Endothelial cell of umbilical vein (primary cell): ENCODE data around the gene OR52B6. TPM values are rescaled to one million over a fixed set of nuclear protein-coding genes. Genes with fewer than 3 reads are reported as not detected.

Source experiments
- BruUV-seq: library from RNA; stranded (reverse); fragments of 400-500 nt; replicated peaks from 2 replicates; lab custom pipeline; 2021; lab: Mats Ljungman, UMichigan
- CTCF ChIA-PET: fragments of 300-600, 350-600 bp; sonication (Branson Sonifier 250); formaldehyde crosslinking; loops from one replicate; lab custom pipeline; 2021; ENCODE audit warnings: antibody characterized with exemption, inconsistent platforms; lab: Charles Lee
- POLR2A ChIA-PET: fragments of 300-600, 350-600 bp; sonication (Branson Sonifier 250); formaldehyde crosslinking; loops from one replicate; lab custom pipeline; 2021; ENCODE audit warnings: antibody characterized with exemption, inconsistent platforms; lab: Charles Lee
- DNase-seq: peaks from one replicate; pipeline ENCODE4 v3.0.0-alpha.2; 2011; ENCODE audit warnings: low read depth, low spot score
- FAIRE-seq: peaks from 2 replicates; lab custom pipeline; 2011; peaks lifted over from hg19 to GRCh38; lab: Jason Lieb, UNC
- H2AFZ ChIP-seq: 2 replicates; pipeline ENCODE4 v1.6.0; 2012; ENCODE audit warnings: low read depth, low read length, control low read depth, inconsistent platforms
- H3K27ac ChIP-seq: 2 replicates; pipeline ENCODE4 v1.5.1; 2011; ENCODE audit warnings: low read depth, mild to moderate bottlenecking, control low read depth, low read length, moderate library complexity; ENCODE audit not compliant: insufficient read depth
- H3K27me3 ChIP-seq, 2 experiments: 2 replicates each; pipeline versions ENCODE4 v1.6.0 to v1.6.1; 2011; ENCODE audit warnings: low read length in 2 of 2, mixed read lengths in 1 of 2; ENCODE audit not compliant: control insufficient read depth in 2 of 2, insufficient read depth in 2 of 2
- H3K36me3 ChIP-seq, 2 experiments: 2 replicates in 1 of 2; 3 replicates in 1 of 2; pipeline ENCODE4 v1.5.1; 2011; ENCODE audit warnings: low read length in 2 of 2, mild to moderate bottlenecking in 1 of 2, moderate library complexity in 1 of 2; ENCODE audit not compliant: control insufficient read depth in 2 of 2, insufficient read depth in 2 of 2; ENCODE audit errors: extremely low read depth in 1 of 2
- H3K4me1 ChIP-seq: 3 replicates; pipeline ENCODE4 v1.5.1; 2011; ENCODE audit warnings: mild to moderate bottlenecking, low read length; ENCODE audit not compliant: control insufficient read depth, insufficient read depth; ENCODE audit errors: extremely low read depth
- H3K4me2 ChIP-seq: 2 replicates; pipeline ENCODE4 v1.6.1; 2011; ENCODE audit warnings: low read length, control low read depth, mixed read lengths; ENCODE audit not compliant: insufficient read depth
- H3K4me3 ChIP-seq, 3 experiments: fragments of 200-600 bp in 1 of 3; sonication (generic), shearing (Covaris generic) in 1 of 3; replicated peaks in 1 of 3; 2 replicates each; pipeline ENCODE4 v1.5.1; 2011 to 2016; ENCODE audit warnings: control low read depth in 3 of 3, low read length in 3 of 3, mild to moderate bottlenecking in 2 of 3, inconsistent platforms in 1 of 3, low read depth in 1 of 3, moderate library complexity in 1 of 3; ENCODE audit not compliant: insufficient read depth in 1 of 3
- H3K79me2 ChIP-seq: 2 replicates; pipeline ENCODE4 v1.6.0; 2012; ENCODE audit warnings: low read length, inconsistent platforms; ENCODE audit not compliant: control insufficient read depth, insufficient read depth
- H3K9ac ChIP-seq: replicated peaks from 2 replicates; pipeline ENCODE3; 2011; ENCODE audit warnings: low read length, control low read depth; ENCODE audit not compliant: insufficient read depth; ENCODE audit errors: extremely low read depth
- H3K9me1 ChIP-seq: replicated peaks from 3 replicates; pipeline ENCODE4 v1.6.0; 2011; ENCODE audit warnings: mild to moderate bottlenecking, low read length; ENCODE audit not compliant: control insufficient read depth, insufficient read depth; ENCODE audit errors: extremely low read depth
- H3K9me3 ChIP-seq: replicated peaks from 2 replicates; pipeline ENCODE4 v1.5.1; 2012; ENCODE audit warnings: low read length, inconsistent platforms; ENCODE audit not compliant: control insufficient read depth, insufficient read depth
- H4K20me1 ChIP-seq: replicated peaks from 2 replicates; pipeline ENCODE3; 2011; ENCODE audit warnings: mild to moderate bottlenecking, low read length; ENCODE audit not compliant: control insufficient read depth, insufficient read depth; ENCODE audit errors: extremely low read depth
- EZH2 ChIP-seq: IDR thresholded peaks from 2 replicates; pipeline ENCODE4 v1.6.1; 2012; ENCODE audit warnings: borderline replicate concordance, low read depth, mild to moderate bottlenecking, moderate library complexity, low read length, inconsistent platforms; ENCODE audit not compliant: severe bottlenecking
- GATA2 ChIP-seq: IDR thresholded peaks from 2 replicates; pipeline ENCODE4 v1.7.0; 2011; ENCODE audit warnings: low read depth, mild to moderate bottlenecking, moderate library complexity, mixed read lengths, low read length; ENCODE audit not compliant: insufficient read length, insufficient read depth
- JUN ChIP-seq: IDR thresholded peaks from 2 replicates; pipeline ENCODE4 v1.6.1; 2011; ENCODE audit warnings: borderline replicate concordance, low read depth; ENCODE audit not compliant: insufficient read length, insufficient read depth
- MYC ChIP-seq: IDR thresholded peaks from one replicate; pipeline ENCODE4 v1.6.1; 2011; ENCODE audit warnings: mild to moderate bottlenecking, low read depth, low read length
- dilution Hi-C: fragments of 300-500 bp; cut with MboI; formaldehyde crosslinking; loops from one replicate; pipeline ENCODE4 v1.15.0; 2019; ENCODE audit warnings: low sequenced_read_pairs; ENCODE audit not compliant: extremely low pct_ligation_motif_present
- intact Hi-C: fragments of 100-400 bp; cut with micrococcal nuclease; formaldehyde crosslinking; loops from one replicate; pipeline ENCODE4 v1.10.0; 2022
- polyA plus RNA-seq, 4 experiments: library from polyadenylated mRNA; depleted of rRNA in 3 of 4; stranded (reverse) in 3 of 4; unstranded in 1 of 4; fragments of >200 nt; gene quantifications; 2 replicates each; pipeline versions ENCODE4 v1.2.1 to v1.2.3, GENCODE V29; 2011 to 2012; ENCODE audit warnings: missing spikeins in 1 of 4
- total RNA-seq: library from RNA; stranded (reverse); gene quantifications from 2 replicates; pipeline ENCODE4 v1.2.3, GENCODE V29; 2021
- TF ChIP-seq, protein P1 (sequence below): IDR thresholded peaks from 2 replicates; pipeline ENCODE4 v1.6.1; 2011; ENCODE audit not compliant: insufficient read depth, insufficient read length
- TF ChIP-seq, protein P2 (sequence below), 2 donors: IDR thresholded peaks; 1 replicate in 1 of 2; 2 replicates in 1 of 2; pipeline ENCODE4 v1.5.1; 2011; ENCODE audit warnings: low read length in 2 of 2, mild to moderate bottlenecking in 2 of 2, moderate library complexity in 2 of 2, control low read depth in 1 of 2, inconsistent platforms in 1 of 2, low read depth in 1 of 2; ENCODE audit not compliant: insufficient read depth in 1 of 2; ENCODE audit errors: extremely low read depth in 1 of 2

OR52B6 gene
- total and polyA plus RNA-seq, 2 donors (not counting 3 experiments of a cell fraction or from before 2014, with no cell fraction given) = not detected

DNA sequence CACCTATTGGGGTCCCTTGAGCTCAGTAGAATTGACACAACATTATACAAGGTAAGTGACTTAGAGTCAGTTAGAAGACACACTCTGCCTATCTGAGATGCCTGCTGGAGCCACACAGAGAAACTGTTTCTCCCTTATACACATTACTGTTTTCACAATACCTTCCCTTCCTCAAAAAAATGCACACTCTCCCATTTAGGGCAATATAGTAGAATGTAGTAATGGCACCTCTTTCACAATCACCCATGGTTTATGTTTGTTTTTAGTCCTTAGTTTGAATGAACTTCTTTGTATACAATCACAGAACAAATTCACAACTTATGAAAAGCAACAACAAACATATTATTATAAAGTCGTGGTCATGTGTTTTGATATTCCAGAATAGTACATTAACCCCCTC, 46.6 kb upstream of the OR52B6 start:
- Histone ChIP-seq H3K9me1 (no peaks in the 10 kb centered on the region), H4K20me1 (no peaks in the 10 kb centered on the region), H3K4me2 (no peak overlapping the region), H3K27me3 (no peaks in the 10 kb centered on the region), H3K79me2 (no peaks in the 10 kb centered on the region), H3K27ac (no peak overlapping the region), H3K4me1 (no peaks in the 10 kb centered on the region), H3K9ac (no peak overlapping the region), H2AFZ (no peak overlapping the region), H3K9me3 (no peaks in the 10 kb centered on the region), H3K4me3 (no peak overlapping the region), H3K36me3 (no peaks in the 10 kb centered on the region)
- intact Hi-C loops (no loop called here), dilution Hi-C loops (no loop called here)
- ChIA-PET CTCF (no interaction called here), POLR2A (no interaction called here)
- FAIRE-seq (no peak), DNase-seq (no peak)
- TF ChIP-seq, protein P1, sequence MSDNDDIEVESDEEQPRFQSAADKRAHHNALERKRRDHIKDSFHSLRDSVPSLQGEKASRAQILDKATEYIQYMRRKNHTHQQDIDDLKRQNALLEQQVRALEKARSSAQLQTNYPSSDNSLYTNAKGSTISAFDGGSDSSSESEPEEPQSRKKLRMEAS = no peak
- TF ChIP-seq JUN = no peak
- TF ChIP-seq GATA2 = no peak
- TF ChIP-seq MYC = no peak
- no TSS peak for BruUV-seq

DNA sequence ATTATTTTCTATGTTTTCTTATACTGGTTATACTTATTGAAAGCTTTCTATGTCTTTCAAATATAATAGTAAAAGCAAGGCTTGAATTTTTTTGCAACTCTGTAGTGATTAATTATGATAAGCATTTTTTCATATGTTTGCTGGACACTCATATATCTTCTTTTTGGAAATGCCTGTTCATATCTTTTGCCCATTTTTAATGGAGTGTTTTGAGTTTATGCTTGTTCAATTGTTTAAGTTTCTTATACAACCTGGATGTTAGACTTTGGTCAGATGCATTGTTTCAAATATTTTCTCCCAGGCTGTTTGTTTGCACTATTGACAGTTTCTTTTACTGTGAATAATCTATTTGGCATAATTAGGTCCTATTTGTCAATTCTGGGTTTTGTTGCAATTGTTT, 44.2 kb upstream of the OR52B6 start:
- Histone ChIP-seq H3K27ac (no peak overlapping the region), H3K9me3 (no peaks in the 10 kb centered on the region), H3K36me3 (no peaks in the 10 kb centered on the region), H3K4me2 (no peak overlapping the region), H3K4me1 (no peaks in the 10 kb centered on the region), H3K4me3 (no peak overlapping the region), H3K9me1 (no peaks in the 10 kb centered on the region), H3K9ac (no peak overlapping the region), H2AFZ (no peak overlapping the region), H4K20me1 (no peaks in the 10 kb centered on the region), H3K79me2 (no peaks in the 10 kb centered on the region), H3K27me3 (no peaks in the 10 kb centered on the region)
- DNase-seq = no peak
- TF ChIP-seq, protein P2, sequence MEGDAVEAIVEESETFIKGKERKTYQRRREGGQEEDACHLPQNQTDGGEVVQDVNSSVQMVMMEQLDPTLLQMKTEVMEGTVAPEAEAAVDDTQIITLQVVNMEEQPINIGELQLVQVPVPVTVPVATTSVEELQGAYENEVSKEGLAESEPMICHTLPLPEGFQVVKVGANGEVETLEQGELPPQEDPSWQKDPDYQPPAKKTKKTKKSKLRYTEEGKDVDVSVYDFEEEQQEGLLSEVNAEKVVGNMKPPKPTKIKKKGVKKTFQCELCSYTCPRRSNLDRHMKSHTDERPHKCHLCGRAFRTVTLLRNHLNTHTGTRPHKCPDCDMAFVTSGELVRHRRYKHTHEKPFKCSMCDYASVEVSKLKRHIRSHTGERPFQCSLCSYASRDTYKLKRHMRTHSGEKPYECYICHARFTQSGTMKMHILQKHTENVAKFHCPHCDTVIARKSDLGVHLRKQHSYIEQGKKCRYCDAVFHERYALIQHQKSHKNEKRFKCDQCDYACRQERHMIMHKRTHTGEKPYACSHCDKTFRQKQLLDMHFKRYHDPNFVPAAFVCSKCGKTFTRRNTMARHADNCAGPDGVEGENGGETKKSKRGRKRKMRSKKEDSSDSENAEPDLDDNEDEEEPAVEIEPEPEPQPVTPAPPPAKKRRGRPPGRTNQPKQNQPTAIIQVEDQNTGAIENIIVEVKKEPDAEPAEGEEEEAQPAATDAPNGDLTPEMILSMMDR (IDR thresholded peaks at IDR 0.05; ENCODE audit: extremely low read depth in 1 of 2, insufficient read depth in 1 of 2, low read depth in 1 of 2, low read length in 2 of 2) = no peak
- TF ChIP-seq, protein P1 = no peak
- TF ChIP-seq JUN (no peak), EZH2 (no peak)
- ChIA-PET POLR2A (no interaction called here), CTCF (no interaction called here)
- FAIRE-seq = no peak
- BruUV-seq = no TSS peak
- intact Hi-C loops = no loop called here
- dilution Hi-C loops = no loop called here
